ENCODE results near the gene TIMM29.

Gene TIMM29

DNA sequence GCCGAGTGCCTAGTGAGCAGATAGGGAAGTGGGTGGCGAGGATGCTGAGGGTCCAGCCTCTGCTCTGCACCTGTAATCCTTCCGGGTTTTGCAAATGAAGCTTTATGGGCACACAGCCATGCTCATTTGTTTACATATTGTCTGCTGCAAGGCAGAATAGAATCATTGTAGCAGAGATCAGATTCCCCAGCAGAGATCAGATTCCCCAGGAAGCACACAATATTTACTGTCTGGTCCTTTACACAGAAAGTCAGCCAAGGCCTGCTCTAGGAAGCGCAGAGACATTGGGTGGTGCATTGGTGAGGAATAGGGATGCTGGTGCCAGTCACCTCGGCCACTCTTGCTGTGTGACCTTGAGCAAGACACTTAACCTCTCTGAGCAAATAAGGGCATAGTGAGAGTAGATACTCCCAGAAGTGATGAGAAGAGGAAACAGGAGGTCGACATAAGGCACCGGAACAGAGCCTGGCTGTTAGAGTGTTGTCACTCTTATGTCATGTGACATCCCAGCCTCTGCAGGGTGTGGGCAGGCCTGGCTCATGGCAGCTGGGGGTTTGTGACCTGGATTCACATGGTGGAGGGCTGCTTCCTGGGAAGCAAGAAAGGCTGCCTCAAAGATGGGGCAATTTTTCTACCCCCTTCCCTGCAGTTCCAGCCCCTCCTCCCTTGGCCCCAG, 31.6 kb upstream of the TIMM29 start:
- TF ChIP-seq, protein P1, sequence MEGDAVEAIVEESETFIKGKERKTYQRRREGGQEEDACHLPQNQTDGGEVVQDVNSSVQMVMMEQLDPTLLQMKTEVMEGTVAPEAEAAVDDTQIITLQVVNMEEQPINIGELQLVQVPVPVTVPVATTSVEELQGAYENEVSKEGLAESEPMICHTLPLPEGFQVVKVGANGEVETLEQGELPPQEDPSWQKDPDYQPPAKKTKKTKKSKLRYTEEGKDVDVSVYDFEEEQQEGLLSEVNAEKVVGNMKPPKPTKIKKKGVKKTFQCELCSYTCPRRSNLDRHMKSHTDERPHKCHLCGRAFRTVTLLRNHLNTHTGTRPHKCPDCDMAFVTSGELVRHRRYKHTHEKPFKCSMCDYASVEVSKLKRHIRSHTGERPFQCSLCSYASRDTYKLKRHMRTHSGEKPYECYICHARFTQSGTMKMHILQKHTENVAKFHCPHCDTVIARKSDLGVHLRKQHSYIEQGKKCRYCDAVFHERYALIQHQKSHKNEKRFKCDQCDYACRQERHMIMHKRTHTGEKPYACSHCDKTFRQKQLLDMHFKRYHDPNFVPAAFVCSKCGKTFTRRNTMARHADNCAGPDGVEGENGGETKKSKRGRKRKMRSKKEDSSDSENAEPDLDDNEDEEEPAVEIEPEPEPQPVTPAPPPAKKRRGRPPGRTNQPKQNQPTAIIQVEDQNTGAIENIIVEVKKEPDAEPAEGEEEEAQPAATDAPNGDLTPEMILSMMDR (IDR thresholded peaks at IDR 0.05; ENCODE audit: insufficient read depth, low read depth, low read length, missing control alignments): no peak
- H3K4me3 ChIP-seq (ENCODE audit: low read length): no peak overlapping the region
- DNase-seq (ENCODE audit: low read depth): no peak

DNA sequence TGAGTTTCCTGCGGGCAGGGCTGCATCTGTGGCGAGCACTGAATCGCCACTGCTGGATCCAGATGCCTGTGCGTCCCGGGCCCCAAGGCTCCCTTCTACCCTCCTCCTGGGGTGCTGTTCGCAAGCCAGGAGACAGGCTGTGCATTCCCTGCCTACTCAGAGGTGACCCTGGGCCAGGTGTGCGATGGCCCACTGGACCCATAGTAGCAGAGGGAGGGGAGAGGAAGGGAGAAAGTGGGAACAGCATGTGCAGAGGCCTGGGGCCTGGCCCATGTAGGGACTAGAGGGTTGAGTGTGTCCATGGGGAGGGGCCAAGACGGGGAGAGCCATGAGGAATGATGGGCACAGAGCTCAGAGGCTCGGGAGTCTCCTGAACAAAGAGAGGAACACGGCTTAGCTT, 30.0 kb upstream of the TIMM29 start:
- H3K4me3 ChIP-seq (ENCODE audit: low read length): no peak overlapping the region

DNA sequence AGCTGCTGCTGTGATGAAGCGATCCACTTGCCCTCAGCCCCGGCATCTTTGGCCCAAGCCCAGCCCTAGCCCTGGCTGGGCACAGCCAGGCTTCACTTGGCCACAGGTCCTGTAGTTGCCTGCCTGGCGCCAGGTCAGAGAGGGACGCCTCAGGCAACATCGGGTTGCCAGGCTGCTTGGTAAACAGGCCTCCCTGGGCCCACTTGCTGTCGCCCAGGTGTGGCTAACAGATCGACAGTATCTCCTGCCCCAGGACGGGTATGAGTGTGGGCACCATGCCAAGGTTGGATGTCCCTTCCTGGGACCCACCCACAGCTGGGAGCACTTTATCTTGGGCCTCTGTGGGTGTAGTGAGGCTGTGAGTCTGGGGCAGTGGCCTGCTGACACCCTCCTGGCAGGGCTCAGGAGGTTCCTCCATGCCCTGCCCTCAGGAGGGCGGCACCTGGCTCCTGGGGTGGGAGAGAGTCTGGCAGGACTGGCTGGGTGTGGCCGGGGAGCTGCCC, 29.4 kb upstream of the TIMM29 start:
- peak; percentile 52 for DNase-seq (ENCODE audit: low read depth)
- TF ChIP-seq, protein P1 (IDR thresholded peaks at IDR 0.05; ENCODE audit: insufficient read depth, low read depth, low read length, missing control alignments): no peak
- H3K4me3 ChIP-seq (ENCODE audit: low read length): no peak overlapping the region

More for the DNA sequence above, 30.0 kb upstream of the TIMM29 start:
- no peak for DNase-seq (ENCODE audit: low read depth)
- TF ChIP-seq, protein P1 (IDR thresholded peaks at IDR 0.05; ENCODE audit: insufficient read depth, low read depth, low read length, missing control alignments): no peak

DNA sequence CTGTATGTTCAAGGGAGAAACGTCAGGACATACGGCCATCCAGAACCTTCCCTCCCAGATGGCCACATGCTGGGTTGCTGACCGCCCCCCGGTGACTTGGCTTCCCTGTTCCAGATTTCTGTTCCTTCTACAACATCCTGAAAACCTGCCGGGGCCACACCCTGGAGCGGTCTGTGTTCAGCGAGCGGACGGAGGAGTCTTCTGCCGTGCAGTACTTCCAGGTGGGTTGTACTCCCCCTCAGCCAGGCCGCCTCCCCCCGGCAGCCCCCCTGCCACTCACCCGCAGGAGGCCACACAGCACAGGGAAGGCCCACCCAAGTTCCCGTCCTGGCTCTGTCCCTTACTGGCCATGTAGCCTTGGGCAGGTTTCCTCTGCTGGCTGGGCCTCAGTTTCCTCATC, 20.7 kb upstream of the TIMM29 start:
- DNase-seq (ENCODE audit: low read depth): no peak
- TF ChIP-seq, protein P1 (IDR thresholded peaks at IDR 0.05; ENCODE audit: insufficient read depth, low read depth, low read length, missing control alignments): no peak
- no peak overlapping the region for H3K4me3 ChIP-seq (ENCODE audit: low read length)

DNA sequence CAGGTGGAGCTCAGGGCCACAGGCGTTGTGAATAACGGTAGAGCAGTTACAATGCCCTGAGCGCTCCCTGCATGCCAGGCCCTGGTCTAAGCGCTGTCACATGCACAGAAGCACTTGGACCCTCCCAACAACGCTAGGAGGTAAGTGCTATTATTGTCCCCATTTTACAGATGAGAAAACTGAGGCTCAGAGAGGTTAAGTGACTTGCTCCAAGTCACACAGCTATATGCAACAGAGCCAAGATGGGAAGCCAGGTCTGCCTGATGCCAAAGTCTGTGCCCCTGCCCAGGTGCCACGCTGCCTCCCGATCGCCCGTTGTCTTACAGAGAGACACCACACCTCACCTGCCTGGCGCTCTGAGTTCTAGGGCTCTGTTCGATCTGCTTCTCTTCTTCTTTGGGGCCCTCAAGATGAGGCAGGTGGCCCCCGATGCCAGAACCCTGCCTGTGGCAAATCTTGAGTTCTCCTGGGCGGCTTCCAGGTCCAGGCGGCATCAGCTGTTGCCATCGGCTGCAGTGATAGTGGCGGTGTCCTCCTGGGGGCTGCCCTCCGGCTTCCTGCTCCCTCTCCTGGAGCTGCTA, 20.1 kb upstream of the TIMM29 start:
- H3K4me3 ChIP-seq (ENCODE audit: low read length): no peak overlapping the region
- DNase-seq (ENCODE audit: low read depth): no peak
- TF ChIP-seq, protein P1 (IDR thresholded peaks at IDR 0.05; ENCODE audit: insufficient read depth, low read depth, low read length, missing control alignments): no peak

DNA sequence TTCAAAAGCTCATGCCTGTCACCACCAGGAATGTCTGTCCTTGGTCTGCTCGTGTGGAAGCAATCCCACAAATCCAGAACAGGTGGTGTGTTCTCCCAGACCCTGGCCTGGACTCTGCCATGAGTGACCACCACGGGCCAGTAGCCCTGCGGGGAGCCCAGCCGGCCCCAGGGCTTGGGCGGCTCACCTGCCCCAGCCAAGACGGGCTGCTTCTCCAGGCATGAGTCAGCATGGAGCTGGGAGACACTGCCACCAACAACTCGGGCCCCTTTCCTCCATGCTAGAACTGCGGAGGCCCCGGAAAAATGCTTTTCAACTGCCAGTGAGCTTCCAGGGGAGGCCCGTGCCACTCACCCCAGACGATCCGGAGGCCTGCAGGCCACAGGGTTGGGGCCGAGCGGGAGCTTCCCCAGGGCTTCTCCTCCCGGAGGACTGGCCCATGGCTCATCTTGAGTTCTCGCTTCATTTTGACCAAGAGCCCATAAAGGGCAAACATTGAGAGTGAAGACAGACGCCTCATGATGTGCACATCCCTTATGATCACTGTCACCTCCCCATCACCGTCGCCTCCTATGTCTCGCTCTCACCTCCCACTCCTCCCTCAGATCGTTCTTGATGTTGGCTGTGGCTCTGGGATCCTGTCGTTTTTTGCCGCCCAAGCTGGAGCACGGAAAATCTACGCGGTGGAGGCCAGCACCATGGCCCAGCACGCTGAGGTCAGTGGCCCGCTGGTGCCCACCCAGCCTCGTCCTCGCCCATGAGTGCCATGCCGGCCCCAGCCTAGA, 16.8 kb upstream of the TIMM29 start:
- no peak for DNase-seq (ENCODE audit: low read depth)
- no peak overlapping the region for H3K4me3 ChIP-seq (ENCODE audit: low read length)

More for the DNA sequence above, 16.8 kb upstream of the TIMM29 start:
- TF ChIP-seq, protein P1 (IDR thresholded peaks at IDR 0.05; ENCODE audit: insufficient read depth, low read depth, low read length, missing control alignments): no peak

Data from epithelial cell of esophagus (primary cell).